Lower leg skin (tissue), 3 donors: Measurements from ENCODE around the gene ZBTB47.

Experiments
- CTCF ChIP-seq, 3 donors: fragments of 450-650 bp; IDR thresholded peaks; one replicate each; pipeline ENCODE4 v1.5.1; 2016; ENCODE audit warnings: antibody characterized with exemption in 3 of 3, mild to moderate bottlenecking in 3 of 3, moderate library complexity in 2 of 3
- POLR2A ChIP-seq, 2 donors: fragments of 450-650 bp; IDR thresholded peaks; one replicate each; pipeline ENCODE4 v1.6.1; 2016 to 2017; ENCODE audit warnings: antibody characterized with exemption in 2 of 2, mild to moderate bottlenecking in 1 of 2, moderate library complexity in 1 of 2

DNA sequence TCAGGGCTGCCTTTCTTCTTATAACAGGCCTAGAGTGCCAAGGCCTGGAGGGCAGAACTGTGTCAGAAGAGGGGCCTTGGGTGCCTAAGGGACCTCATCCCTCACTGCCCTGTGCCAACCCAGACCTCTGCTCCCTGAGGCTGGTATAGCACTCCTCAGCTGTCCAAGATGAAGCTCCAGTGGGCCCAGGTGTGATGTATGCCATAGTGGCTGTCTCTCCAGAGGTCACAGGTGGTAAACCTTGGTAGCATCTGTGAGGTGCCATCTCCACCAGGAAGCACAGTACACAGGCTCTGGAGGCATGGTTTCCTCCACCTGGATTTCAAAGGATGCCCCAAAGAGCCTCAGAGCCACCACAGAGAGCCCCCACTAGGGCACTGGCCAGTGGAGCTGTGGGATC is 19.6 kb downstream of the ZBTB47 start:
- no peak for TF ChIP-seq CTCF (IDR thresholded peaks at IDR 0.05)
- no peak for TF ChIP-seq POLR2A (IDR thresholded peaks at IDR 0.05)
